K562 (cell line): ENCODE measurements around the gene RGMA. TPM values are rescaled to one million over a fixed set of nuclear protein-coding genes. Genes with fewer than 3 reads are reported as not detected.

Source experiments
- ATAC-seq: fragments of 200-7000 bp; cut with Tn5 transposase; 3 replicates; pipeline ENCODE4 v1.9.1; 2020; ENCODE audit warnings: moderate library complexity
- BruUV-seq: library from RNA; stranded (reverse); fragments of 400-500 nt; replicated peaks from 2 replicates; lab custom pipeline; 2021; lab: Mats Ljungman, UMichigan
- CTCF ChIA-PET: fragments of 300-600 bp; formaldehyde crosslinking; extraction: SDS; loops from one replicate; lab custom pipeline; 2021; ENCODE audit warnings: low intra/inter-chr PET ratio; lab: Yijun Ruan, JAX
- POLR2A ChIA-PET: fragments of 300-600, 350-650 bp; sonication (Branson Sonifier 250); formaldehyde crosslinking; extraction: SDS; loops from one replicate; lab custom pipeline; 2021; ENCODE audit warnings: antibody characterized with exemption, inconsistent platforms; lab: Yijun Ruan, JAX
- DNase-seq, 4 experiments: peaks; one replicate each; pipeline versions ENCODE4 v3.0.0 to v3.0.0-alpha.2; 2011 to 2018; ENCODE audit warnings: low spot score in 3 of 4, mixed read lengths in 3 of 4; ENCODE audit errors: extremely low read depth in 1 of 4
- FAIRE-seq: peaks from 2 replicates; lab custom pipeline; 2011; peaks lifted over from hg19 to GRCh38; lab: Jason Lieb, UNC
- H2AFZ ChIP-seq: 2 replicates; pipeline ENCODE4 v1.6.0; 2011; ENCODE audit warnings: low read depth, low read length, control low read depth, inconsistent platforms
- H3K27ac ChIP-seq: fragments of 200-600 bp; 3 replicates; pipeline ENCODE4 v1.8.0; 2011; ENCODE audit warnings: low read depth, mild to moderate bottlenecking, control low read depth, inconsistent platforms, low read length, moderate library complexity, mixed read lengths; ENCODE audit errors: extremely low read depth
- H3K27me3 ChIP-seq, 2 experiments: fragments of 300-600 bp in 1 of 2; 2 replicates in 1 of 2; 3 replicates in 1 of 2; pipeline versions ENCODE4 v1.6.0 to v1.8.0; 2011; ENCODE audit warnings: inconsistent platforms in 2 of 2, low read length in 2 of 2, mild to moderate bottlenecking in 1 of 2, mixed read lengths in 1 of 2, moderate library complexity in 1 of 2; ENCODE audit not compliant: control insufficient read depth in 2 of 2, insufficient read depth in 2 of 2
- H3K36me3 ChIP-seq: fragments of 300-600 bp; 3 replicates; pipeline ENCODE4 v1.8.0; 2011; ENCODE audit warnings: mild to moderate bottlenecking, low read length, inconsistent platforms; ENCODE audit not compliant: control insufficient read depth, insufficient read depth
- H3K4me1 ChIP-seq, 2 experiments: fragments of 200-600 bp in 1 of 2; replicated peaks in 1 of 2; 2 replicates in 1 of 2; 3 replicates in 1 of 2; pipeline versions ENCODE4 v1.5.1 to v1.8.0; 2011; ENCODE audit warnings: inconsistent platforms in 2 of 2, low read length in 2 of 2, mild to moderate bottlenecking in 1 of 2, mixed read lengths in 1 of 2, moderate library complexity in 1 of 2; ENCODE audit not compliant: control insufficient read depth in 2 of 2, insufficient read depth in 2 of 2
- H3K4me2 ChIP-seq: 2 replicates; pipeline ENCODE4 v1.6.1; 2011; ENCODE audit warnings: low read length, control low read depth, inconsistent platforms, mixed read lengths; ENCODE audit not compliant: insufficient read depth
- H3K4me3 ChIP-seq: fragments of 200-600 bp; sonication (generic), shearing (Covaris generic); 2 replicates; pipeline ENCODE4 v1.5.1; 2016; ENCODE audit warnings: control low read depth, inconsistent platforms
- H3K79me2 ChIP-seq: fragments of 200-600 bp; 3 replicates; pipeline ENCODE4 v1.8.0; 2011; ENCODE audit warnings: low read length, inconsistent platforms; ENCODE audit not compliant: control insufficient read depth, insufficient read depth
- H3K9ac ChIP-seq, 2 experiments: 2 replicates each; pipeline versions ENCODE4 v1.6.0 to v1.6.1; 2011; ENCODE audit warnings: low read depth in 2 of 2, low read length in 2 of 2, control low read depth in 1 of 2, inconsistent platforms in 1 of 2, mild to moderate bottlenecking in 1 of 2, mixed read lengths in 1 of 2; ENCODE audit not compliant: insufficient read depth in 1 of 2
- H3K9me1 ChIP-seq: one replicate; pipeline ENCODE4 v1.6.0; 2011; ENCODE audit warnings: inconsistent platforms, mild to moderate bottlenecking, low read length, moderate library complexity; ENCODE audit not compliant: control insufficient read depth, insufficient read depth
- H3K9me3 ChIP-seq: replicated peaks from 2 replicates; pipeline ENCODE4 v1.5.1; 2011; ENCODE audit warnings: low read depth, low read length, inconsistent platforms; ENCODE audit not compliant: control insufficient read depth, insufficient read depth
- H4K20me1 ChIP-seq: replicated peaks from 2 replicates; pipeline ENCODE4 v1.6.1; 2011; ENCODE audit warnings: low read length, inconsistent platforms, mixed read lengths; ENCODE audit not compliant: control insufficient read depth, insufficient read depth
- FOXP1 ChIP-seq: sonication (generic); formaldehyde crosslinking; IDR thresholded peaks from 2 replicates; pipeline ENCODE4 v1.8.0; 2022; ENCODE audit warnings: mild to moderate bottlenecking, missing genetic modification reagents
- KLF1 ChIP-seq: fragments of 450-650 bp; IDR thresholded peaks from 2 replicates; pipeline ENCODE4 v1.6.1; 2016; ENCODE audit warnings: missing genetic modification characterization, missing compliant biosample characterization
- ZFPM2 ChIP-seq: fragments of 250-450 bp; sonication (Bioruptor Pico); IDR thresholded peaks from 2 replicates; pipeline ENCODE4 v1.5.1; 2022; ENCODE audit warnings: mild to moderate bottlenecking
- ZNF212 ChIP-seq: fragments of 450-650 bp; formaldehyde crosslinking; IDR thresholded peaks from 2 replicates; pipeline ENCODE4 v1.4.0; 2020; ENCODE audit warnings: mild to moderate bottlenecking
- ZNF785 ChIP-seq: fragments of 250-450 bp; sonication (Bioruptor Pico); IDR thresholded peaks from 2 replicates; pipeline ENCODE4 v1.4.0; 2020; ENCODE audit warnings: mild to moderate bottlenecking
- WGBS: fragments of 100-300 bp; shearing (Covaris generic); methylation state at CpG from one replicate; pipeline ENCODE4 v1.1.6; 2016; ENCODE audit warnings: low coverage, mixed read lengths; ENCODE audit not compliant: insufficient coverage; ENCODE audit errors: missing lambda C conversion rate; 5-methylcytosine and 5-hydroxymethylcytosine counted together
- in situ Hi-C: fragments of 300-500 bp; cut with MboI; formaldehyde crosslinking; loops from 4 replicates; pipeline ENCODE4 v1.15.0; 2018; ENCODE audit warnings: inconsistent platforms, mixed read lengths
- intact Hi-C: fragments of 100-400 bp; cut with micrococcal nuclease; formaldehyde crosslinking; loops from 2 replicates; pipeline ENCODE4 v1.14.2; 2022
- polyA plus RNA-seq, 8 experiments: library from polyadenylated mRNA; depleted of rRNA in 4 of 8; stranded (reverse) in 5 of 8; unstranded in 3 of 8; fragments of >200 nt; fragmentation: Nextera tagmentation in 2 of 8; fragmentation: Illumina TruSeq in 1 of 8; extraction: Ambion mirVana in 2 of 8; extraction: Trizol in 1 of 8; gene quantifications; 2 replicates each; pipeline versions ENCODE4 v1.2.1 to v1.2.3, GENCODE V29; 2011 to 2014; ENCODE audit warnings: inconsistent platforms in 1 of 8, missing spikeins in 1 of 8
- total RNA-seq, 7 experiments: library from RNA; depleted of rRNA in 6 of 7; stranded (reverse); fragments of >200 nt in 6 of 7; fragmentation: Illumina TruSeq in 2 of 7; extraction: Trizol in 2 of 7; gene quantifications; 2 replicates each; pipeline versions ENCODE4 v1.2.1 to v1.2.3, GENCODE V29; 2011 to 2021; ENCODE audit warnings: low replicate concordance in 1 of 7
- TF ChIP-seq, protein P1 (sequence below): sonication (generic); formaldehyde crosslinking; IDR thresholded peaks from 2 replicates; pipeline ENCODE4 v1.8.1; 2022; ENCODE audit warnings: missing genetic modification reagents
- TF ChIP-seq, protein P2 (sequence below): sonication (generic); formaldehyde crosslinking; IDR thresholded peaks from 2 replicates; pipeline ENCODE4 v1.8.0; 2023; ENCODE audit warnings: mild to moderate bottlenecking, missing genetic modification reagents

Gene RGMA
- total and polyA plus RNA-seq, 9 of the 15 experiments (the other 6 are each of a cell fraction or from before 2014, with no cell fraction given): 0.03 to 0.05 (median 0.03) TPM; not detected in 6

GRCh38 chr15:92990031-92990430 lies 99.0 kb downstream of the RGMA start:
- POLR2A ChIA-PET: interaction anchor here (0.6 kb wide), 1 partner anchor 54 kb away, joined by 4 read pairs; no protein-coding TSS in a partner anchor
- H2AFZ ChIP-seq: no peak overlapping the region
- no peak overlapping the region for H3K27ac ChIP-seq
- FAIRE-seq: no peak
- H3K27me3 ChIP-seq: no peaks in the 10 kb centered on the region
- no peak overlapping the region for H3K4me2 ChIP-seq
- no peaks in the 10 kb centered on the region for H3K9me1 ChIP-seq
- in situ Hi-C loops (no loop called here), intact Hi-C loops (no loop called here)
- no peak overlapping the region for H3K9ac ChIP-seq
- peaks cover 92% of the 10 kb centered on the region for H3K36me3 ChIP-seq
- no peaks in the 10 kb centered on the region for H4K20me1 ChIP-seq
- H3K4me3 ChIP-seq: no peak overlapping the region
- ATAC-seq: no peak
- H3K4me1 ChIP-seq: no peaks in the 10 kb centered on the region
- no peaks in the 10 kb centered on the region for H3K9me3 ChIP-seq
- WGBS: 85% methylated on average over 2 of the region's 2 CpGs
- CTCF ChIA-PET: no interaction called here
- BruUV-seq: no TSS peak
- no peaks in the 10 kb centered on the region for H3K79me2 ChIP-seq
- no peak for DNase-seq
- TF ChIP-seq ZNF785 (CRISPR knock-in tag) (no peak), ZNF212 (no peak), KLF1 (tag) (no peak), ZFPM2 (no peak), FOXP1 (CRISPR knock-in tag) (no peak)
- TF ChIP-seq, protein P1, sequence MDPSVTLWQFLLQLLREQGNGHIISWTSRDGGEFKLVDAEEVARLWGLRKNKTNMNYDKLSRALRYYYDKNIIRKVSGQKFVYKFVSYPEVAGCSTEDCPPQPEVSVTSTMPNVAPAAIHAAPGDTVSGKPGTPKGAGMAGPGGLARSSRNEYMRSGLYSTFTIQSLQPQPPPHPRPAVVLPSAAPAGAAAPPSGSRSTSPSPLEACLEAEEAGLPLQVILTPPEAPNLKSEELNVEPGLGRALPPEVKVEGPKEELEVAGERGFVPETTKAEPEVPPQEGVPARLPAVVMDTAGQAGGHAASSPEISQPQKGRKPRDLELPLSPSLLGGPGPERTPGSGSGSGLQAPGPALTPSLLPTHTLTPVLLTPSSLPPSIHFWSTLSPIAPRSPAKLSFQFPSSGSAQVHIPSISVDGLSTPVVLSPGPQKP (CRISPR knock-in tag): no peak
- TF ChIP-seq, protein P2, sequence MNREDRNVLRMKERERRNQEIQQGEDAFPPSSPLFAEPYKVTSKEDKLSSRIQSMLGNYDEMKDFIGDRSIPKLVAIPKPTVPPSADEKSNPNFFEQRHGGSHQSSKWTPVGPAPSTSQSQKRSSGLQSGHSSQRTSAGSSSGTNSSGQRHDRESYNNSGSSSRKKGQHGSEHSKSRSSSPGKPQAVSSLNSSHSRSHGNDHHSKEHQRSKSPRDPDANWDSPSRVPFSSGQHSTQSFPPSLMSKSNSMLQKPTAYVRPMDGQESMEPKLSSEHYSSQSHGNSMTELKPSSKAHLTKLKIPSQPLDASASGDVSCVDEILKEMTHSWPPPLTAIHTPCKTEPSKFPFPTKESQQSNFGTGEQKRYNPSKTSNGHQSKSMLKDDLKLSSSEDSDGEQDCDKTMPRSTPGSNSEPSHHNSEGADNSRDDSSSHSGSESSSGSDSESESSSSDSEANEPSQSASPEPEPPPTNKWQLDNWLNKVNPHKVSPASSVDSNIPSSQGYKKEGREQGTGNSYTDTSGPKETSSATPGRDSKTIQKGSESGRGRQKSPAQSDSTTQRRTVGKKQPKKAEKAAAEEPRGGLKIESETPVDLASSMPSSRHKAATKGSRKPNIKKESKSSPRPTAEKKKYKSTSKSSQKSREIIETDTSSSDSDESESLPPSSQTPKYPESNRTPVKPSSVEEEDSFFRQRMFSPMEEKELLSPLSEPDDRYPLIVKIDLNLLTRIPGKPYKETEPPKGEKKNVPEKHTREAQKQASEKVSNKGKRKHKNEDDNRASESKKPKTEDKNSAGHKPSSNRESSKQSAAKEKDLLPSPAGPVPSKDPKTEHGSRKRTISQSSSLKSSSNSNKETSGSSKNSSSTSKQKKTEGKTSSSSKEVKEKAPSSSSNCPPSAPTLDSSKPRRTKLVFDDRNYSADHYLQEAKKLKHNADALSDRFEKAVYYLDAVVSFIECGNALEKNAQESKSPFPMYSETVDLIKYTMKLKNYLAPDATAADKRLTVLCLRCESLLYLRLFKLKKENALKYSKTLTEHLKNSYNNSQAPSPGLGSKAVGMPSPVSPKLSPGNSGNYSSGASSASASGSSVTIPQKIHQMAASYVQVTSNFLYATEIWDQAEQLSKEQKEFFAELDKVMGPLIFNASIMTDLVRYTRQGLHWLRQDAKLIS (CRISPR knock-in tag): no peak
